ENCODE measurements around the gene HSF2BP. TPM values are rescaled to one million over a fixed set of nuclear protein-coding genes. Genes with fewer than 3 reads are reported as not detected.

HSF2BP gene
- total RNA-seq, 1 donor, result 1.8 TPM

DNA sequence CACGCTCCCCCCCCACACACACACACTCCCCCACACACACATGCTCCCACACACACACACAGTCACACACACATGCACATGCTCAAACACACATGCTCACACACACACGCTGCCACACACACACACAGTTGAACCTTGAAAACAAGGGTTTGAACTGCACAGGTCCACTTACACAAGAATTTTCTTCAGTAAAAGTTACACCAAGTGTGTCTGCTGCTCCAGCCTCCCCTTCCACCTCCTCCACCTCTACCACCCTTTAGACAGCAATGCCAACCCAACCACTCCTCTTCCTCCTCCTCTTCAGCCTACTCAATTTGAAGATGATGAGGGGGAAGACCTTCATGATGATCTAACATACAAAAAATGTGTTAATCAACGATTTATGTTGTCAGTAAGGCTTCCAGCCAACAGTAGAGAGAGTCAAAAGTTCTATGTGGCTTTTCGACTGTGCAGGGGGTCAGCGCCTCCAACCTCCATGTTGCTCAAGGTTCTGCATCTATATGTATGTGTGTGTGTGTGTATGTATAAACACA, 26.8 kb downstream of the HSF2BP start:
- no peaks in the 10 kb centered on the region for H3K27me3 ChIP-seq (ENCODE audit: insufficient read depth, low read length)
- no peak for DNase-seq (ENCODE audit: insufficient read length, low spot score, missing footprints)
- no peak overlapping the region for H3K27ac ChIP-seq (ENCODE audit: low read depth, low read length)
- no peaks in the 10 kb centered on the region for H3K9me3 ChIP-seq (ENCODE audit: low read depth, low read length)
- H4K20me1 ChIP-seq (ENCODE audit: insufficient read depth, low read length), result no peaks in the 10 kb centered on the region
- no peak overlapping the region for H2AFZ ChIP-seq (ENCODE audit: low read length)
- TF ChIP-seq CTCF (IDR thresholded peaks at IDR 0.05; ENCODE audit: extremely low read depth, low read depth, low read length), result no peak
- H3K36me3 ChIP-seq (ENCODE audit: insufficient read depth, low read length), result no peaks in the 10 kb centered on the region
- H3K4me2 ChIP-seq (ENCODE audit: insufficient read depth, low read length), result no peak overlapping the region
- no peaks in the 10 kb centered on the region for H3K79me2 ChIP-seq (ENCODE audit: insufficient read depth, low read length)
- no peak overlapping the region for H3K4me3 ChIP-seq (ENCODE audit: insufficient read depth, low read length)
- no peaks in the 10 kb centered on the region for H3K4me1 ChIP-seq (ENCODE audit: insufficient read depth, low read length)

GRCh38 chr21:43631411-43632107, 27.7 kb downstream of the HSF2BP start:
- Histone ChIP-seq H3K79me2 (ENCODE audit: insufficient read depth, low read length) (no peaks in the 10 kb centered on the region), H3K27me3 (ENCODE audit: insufficient read depth, low read length) (no peaks in the 10 kb centered on the region), H3K4me1 (ENCODE audit: insufficient read depth, low read length) (no peaks in the 10 kb centered on the region), H3K9me3 (ENCODE audit: low read depth, low read length) (no peaks in the 10 kb centered on the region), H3K4me3 (ENCODE audit: insufficient read depth, low read length) (no peak overlapping the region), H3K36me3 (ENCODE audit: insufficient read depth, low read length) (no peaks in the 10 kb centered on the region), H2AFZ (ENCODE audit: low read length) (no peak overlapping the region), H3K27ac (ENCODE audit: low read depth, low read length) (no peak overlapping the region), H3K4me2 (ENCODE audit: insufficient read depth, low read length) (no peak overlapping the region), H4K20me1 (ENCODE audit: insufficient read depth, low read length) (no peaks in the 10 kb centered on the region)
- no peak for TF ChIP-seq CTCF (IDR thresholded peaks at IDR 0.05; ENCODE audit: extremely low read depth, low read depth, low read length)
- DNase-seq (ENCODE audit: insufficient read length, low spot score, missing footprints), result no peak

DNA sequence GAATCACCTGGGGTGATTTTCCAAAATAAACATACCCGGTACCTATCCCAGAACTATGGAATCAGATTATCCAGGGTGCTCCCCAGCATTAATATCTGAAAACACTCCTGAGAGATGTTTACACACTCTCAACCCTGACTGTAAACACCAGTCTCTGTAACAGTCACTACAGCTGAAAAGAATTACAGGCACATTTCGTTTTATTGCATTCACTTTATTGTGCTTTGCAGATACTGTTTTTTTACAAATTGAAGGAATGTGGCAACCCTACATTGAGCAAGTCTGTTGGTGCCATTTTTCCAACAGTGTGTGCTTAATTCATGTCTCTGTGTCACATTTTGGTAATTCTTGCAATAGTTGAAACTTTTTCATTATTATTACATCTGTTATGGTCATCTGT, 31.8 kb downstream of the HSF2BP start:
- no peak overlapping the region for H2AFZ ChIP-seq (ENCODE audit: low read length)
- TF ChIP-seq CTCF (IDR thresholded peaks at IDR 0.05; ENCODE audit: extremely low read depth, low read depth, low read length), result no peak
- H4K20me1 ChIP-seq (ENCODE audit: insufficient read depth, low read length), result no peaks in the 10 kb centered on the region
- H3K9me3 ChIP-seq (ENCODE audit: low read depth, low read length), result no peaks in the 10 kb centered on the region
- H3K79me2 ChIP-seq (ENCODE audit: insufficient read depth, low read length), result no peaks in the 10 kb centered on the region
- H3K36me3 ChIP-seq (ENCODE audit: insufficient read depth, low read length), result no peaks in the 10 kb centered on the region
- H3K4me2 ChIP-seq (ENCODE audit: insufficient read depth, low read length), result no peak overlapping the region
- peaks cover 4% of the 10 kb centered on the region for H3K27me3 ChIP-seq (ENCODE audit: insufficient read depth, low read length)
- H3K4me1 ChIP-seq (ENCODE audit: insufficient read depth, low read length), result no peaks in the 10 kb centered on the region
- no peak overlapping the region for H3K27ac ChIP-seq (ENCODE audit: low read depth, low read length)
- no peak for DNase-seq (ENCODE audit: insufficient read length, low spot score, missing footprints)
- no peak overlapping the region for H3K4me3 ChIP-seq (ENCODE audit: insufficient read depth, low read length)

DNA sequence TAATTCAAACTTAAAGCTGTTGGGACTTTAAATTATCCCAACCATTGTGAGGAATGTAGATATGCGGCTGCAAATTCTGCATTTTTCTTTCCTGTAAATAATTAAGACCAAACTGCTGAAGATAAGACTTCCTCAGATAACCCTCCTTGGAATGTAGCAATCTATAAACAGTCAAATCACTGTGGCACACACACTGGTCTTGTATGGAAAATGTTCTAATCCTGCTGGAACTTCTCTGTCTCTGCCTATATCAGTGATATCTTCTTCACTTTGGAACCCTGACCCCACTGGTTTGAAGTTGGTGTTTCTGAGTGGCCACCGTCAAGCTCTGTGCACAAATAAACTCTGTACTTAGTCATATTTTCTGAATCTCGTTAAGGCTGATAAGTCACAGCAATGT, 32.9 kb downstream of the HSF2BP start:
- no peaks in the 10 kb centered on the region for H3K9me3 ChIP-seq (ENCODE audit: low read depth, low read length)
- H3K4me3 ChIP-seq (ENCODE audit: insufficient read depth, low read length), result no peak overlapping the region
- TF ChIP-seq CTCF (IDR thresholded peaks at IDR 0.05; ENCODE audit: extremely low read depth, low read depth, low read length), result no peak
- no peak overlapping the region for H3K27ac ChIP-seq (ENCODE audit: low read depth, low read length)
- no peaks in the 10 kb centered on the region for H3K36me3 ChIP-seq (ENCODE audit: insufficient read depth, low read length)
- no peak overlapping the region for H3K4me2 ChIP-seq (ENCODE audit: insufficient read depth, low read length)
- H3K79me2 ChIP-seq (ENCODE audit: insufficient read depth, low read length), result no peaks in the 10 kb centered on the region
- H2AFZ ChIP-seq (ENCODE audit: low read length), result no peak overlapping the region
- no peaks in the 10 kb centered on the region for H3K4me1 ChIP-seq (ENCODE audit: insufficient read depth, low read length)
- peaks cover 4% of the 10 kb centered on the region for H3K27me3 ChIP-seq (ENCODE audit: insufficient read depth, low read length)
- no peak for DNase-seq (ENCODE audit: insufficient read length, low spot score, missing footprints)
- H4K20me1 ChIP-seq (ENCODE audit: insufficient read depth, low read length), result no peaks in the 10 kb centered on the region

All from osteoblast (primary cell).